NCI-H2081 (cell line): ENCODE measurements around the gene TMEM163.

Experiments used
- DNase-seq, 2 experiments: peaks; one replicate each; lab custom pipeline; 2025; lab: John Stamatoyannopoulos, UW

Gene TMEM163

DNA sequence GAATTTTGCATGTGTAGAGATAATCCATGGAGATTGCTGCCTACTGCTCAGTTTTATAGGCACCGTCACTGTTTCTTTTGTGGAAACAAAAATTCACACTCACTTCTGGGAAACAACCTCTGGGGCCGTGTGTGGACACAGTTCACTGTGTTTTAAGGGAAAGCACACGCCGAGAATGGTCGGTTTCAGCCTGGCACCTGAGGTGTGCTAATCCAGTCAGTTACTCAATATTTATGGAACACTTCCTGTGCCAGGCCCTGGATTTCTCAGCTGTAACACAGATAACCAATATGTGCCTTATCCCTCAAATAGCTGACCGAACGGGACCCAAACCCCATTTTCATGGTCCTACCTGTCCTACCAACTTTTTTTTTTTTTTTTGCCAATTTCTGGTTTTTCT, 285.3 kb downstream of the TMEM163 start:
- DNase-seq: no peak

GRCh38 chr2:134432435-134432883, 286.3 kb downstream of the TMEM163 start:
- DNase-seq: no peak

- DNase-seq: no peak
Measured at GRCh38 chr2:134431838-134432434, 286.9 kb downstream of the TMEM163 start.

- DNase-seq: no peak
Measured at GRCh38 chr2:134429886-134430285, 288.9 kb downstream of the TMEM163 start.

- DNase-seq: no peak
Measured at GRCh38 chr2:134426721-134427120, 292.1 kb downstream of the TMEM163 start.

- DNase-seq: no peak
Measured at GRCh38 chr2:134425724-134426496, 292.9 kb downstream of the TMEM163 start.

DNA sequence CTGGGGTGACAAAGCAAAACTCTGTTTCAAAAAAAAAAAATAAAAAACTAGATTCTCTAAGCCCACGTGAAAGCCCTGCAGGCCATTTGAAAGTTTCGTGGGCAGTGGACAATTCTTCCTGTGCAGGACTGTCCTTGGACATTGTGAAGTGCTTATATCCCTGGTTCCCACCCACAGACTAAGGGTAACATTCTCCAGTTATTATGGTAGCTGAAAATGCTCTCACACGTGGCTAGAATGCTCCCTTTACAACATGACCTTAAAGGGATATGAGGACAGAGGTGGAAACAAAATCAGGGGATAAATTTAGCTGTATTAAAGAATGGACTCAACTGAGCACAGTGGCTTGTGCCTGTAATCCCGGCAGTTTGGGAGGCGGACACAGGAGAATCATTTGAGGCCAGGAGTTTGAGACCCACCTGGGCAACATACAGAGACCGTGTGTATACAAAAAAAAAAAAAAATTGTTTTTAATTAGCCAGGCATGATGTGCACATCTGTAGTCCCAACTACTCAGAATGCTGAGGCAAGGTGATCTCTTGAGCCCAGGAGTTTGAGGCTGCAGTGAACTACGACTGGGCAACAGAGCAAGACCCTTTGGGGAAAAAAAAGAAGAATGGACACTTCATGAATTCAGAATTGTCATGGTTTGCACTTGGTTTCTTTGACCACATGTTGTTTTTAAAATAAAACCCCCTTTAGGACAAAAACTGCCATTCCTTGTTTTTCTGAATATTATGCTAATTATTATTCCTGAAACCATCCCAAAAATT, 297.1 kb downstream of the TMEM163 start:
- DNase-seq: no peak

DNA sequence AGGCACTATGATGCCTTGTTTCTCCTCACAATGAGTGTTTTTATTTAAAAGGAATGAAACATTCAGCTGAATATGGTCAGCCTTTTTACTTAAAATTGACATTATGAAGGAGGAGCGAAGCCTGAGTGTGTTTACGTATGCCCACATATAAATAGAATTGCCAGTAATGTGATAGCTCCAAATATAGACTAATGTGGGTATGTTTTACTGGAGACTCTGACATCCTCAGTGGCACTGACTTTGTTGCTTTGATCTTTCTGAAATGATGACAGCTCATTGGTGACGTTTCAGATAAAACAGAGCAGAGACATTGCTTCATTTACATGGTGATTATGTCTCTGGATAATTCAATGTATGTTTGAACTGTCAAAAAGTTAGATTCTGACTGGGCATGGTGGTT, 297.9 kb downstream of the TMEM163 start:
- no peak for DNase-seq

DNA sequence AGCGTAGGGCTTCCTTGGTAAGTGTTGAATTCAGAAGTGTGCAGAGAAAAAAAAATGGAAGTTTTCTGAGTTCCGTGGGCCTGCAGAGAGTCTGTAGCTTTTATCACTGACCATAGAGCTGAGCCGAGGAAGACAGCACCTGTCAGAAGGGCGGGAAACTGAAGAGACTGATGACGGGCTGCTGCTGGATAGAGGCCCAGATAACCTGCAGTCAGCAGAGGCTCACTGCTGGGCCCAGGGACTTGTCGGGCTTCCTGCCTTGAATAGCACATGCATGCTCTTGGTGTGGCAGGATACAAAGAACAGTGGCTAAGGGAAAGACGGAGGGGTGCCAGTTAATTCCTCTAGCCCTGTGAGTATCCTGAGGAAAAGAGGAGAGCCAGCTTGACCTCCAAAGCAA, 298.5 kb downstream of the TMEM163 start:
- DNase-seq: peak; percentile 4 to 65

DNA sequence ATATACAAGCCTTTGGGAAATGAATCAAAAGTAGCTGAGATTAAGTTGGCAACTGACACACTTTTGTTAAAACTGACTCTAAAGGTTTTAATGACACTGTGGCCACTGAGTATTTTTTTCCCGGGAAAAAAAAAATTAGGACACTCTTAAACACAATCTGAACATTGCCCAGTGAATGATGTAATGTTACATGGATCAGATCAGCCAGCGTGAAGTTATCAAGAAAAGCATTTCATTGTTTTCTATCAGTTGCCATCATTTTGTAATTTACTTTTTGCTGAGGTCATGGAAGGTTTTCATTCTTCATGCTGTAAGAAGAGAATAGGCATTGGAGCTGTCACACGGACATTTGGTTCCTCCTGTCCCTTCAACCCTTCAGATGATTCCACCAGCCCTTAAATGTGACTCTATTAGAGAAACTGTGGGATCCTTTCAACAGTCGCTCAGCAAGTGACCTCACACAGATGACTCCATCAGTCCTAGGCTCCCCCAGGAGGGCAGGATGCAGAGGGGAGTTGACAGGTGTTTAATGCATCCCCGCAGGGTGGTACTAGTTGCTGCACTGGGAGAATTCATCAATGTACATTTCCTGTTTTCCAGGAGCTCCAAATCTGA, 300.7 kb downstream of the TMEM163 start:
- no peak for DNase-seq

- no peak for DNase-seq
Measured at GRCh38 chr2:134416637-134417036, 302.2 kb downstream of the TMEM163 start.

DNA sequence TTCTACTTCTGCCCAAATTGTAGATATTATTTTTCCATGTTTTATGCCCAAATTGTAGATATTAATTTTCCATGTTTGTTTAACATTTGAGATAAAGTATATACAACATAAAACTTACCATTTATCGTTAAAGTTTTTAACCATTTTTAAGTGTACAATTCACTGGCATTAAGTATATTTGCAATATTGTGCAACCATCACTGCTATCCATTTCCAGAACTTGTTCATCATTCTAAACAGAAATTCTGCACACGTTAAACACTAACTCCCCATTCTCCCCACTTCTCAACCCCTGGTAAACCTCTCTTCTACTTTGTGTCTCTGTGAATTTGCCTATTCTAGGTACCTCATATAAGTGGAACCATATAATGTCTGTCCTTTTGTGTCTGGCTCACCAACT, 302.8 kb downstream of the TMEM163 start:
- no peak for DNase-seq

- no peak for DNase-seq
Measured at GRCh38 chr2:134413912-134414311, 304.9 kb downstream of the TMEM163 start.

GRCh38 chr2:134413430-134413829, 305.4 kb downstream of the TMEM163 start:
- no peak for DNase-seq

- DNase-seq: no peak
Measured at GRCh38 chr2:134412639-134412999, 306.2 kb downstream of the TMEM163 start.

DNA sequence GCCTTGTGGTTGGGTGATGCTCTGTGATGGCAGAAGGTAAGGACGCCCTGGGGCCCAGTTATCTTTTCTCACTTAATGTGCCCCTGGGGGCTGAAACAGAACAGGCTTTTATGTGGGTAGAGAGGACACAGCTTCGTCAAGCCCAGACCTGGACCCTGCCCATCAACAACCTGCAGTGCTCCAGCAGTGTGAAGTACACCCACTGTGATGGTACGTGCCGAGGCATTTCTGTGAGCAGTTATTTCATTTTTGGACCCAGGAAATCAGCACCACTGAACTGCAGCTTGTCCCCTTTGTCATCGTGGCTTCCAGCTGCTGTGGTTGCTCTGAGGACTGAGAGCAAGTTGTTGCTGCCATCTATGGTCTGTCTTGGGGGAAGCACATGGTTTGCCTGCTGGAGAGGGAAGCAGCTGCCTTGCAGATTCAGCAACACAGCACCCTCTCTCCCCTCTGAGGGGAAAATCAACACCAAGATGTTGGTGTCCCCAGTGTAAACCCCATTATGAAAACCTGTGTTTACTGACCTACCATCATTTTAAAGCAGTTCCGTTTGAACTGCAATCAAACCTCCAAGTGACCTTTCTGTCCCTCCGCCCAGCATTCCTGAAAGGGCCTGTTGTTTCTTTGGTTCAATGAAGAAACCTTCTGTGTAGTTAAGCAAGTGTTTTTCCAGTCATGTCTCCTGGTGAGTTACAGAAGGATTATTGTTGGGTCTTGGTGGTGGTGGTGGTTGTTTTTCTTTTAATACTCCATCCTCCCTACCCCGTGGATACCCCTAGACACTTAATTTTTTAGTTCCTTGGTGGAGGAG, 306.8 kb downstream of the TMEM163 start:
- DNase-seq: peak; percentile 71 to 89

GRCh38 chr2:134411279-134411827, 307.4 kb downstream of the TMEM163 start:
- peak in 1 of 2 experiments; percentile 60 for DNase-seq

GRCh38 chr2:134410831-134411231, 308.0 kb downstream of the TMEM163 start:
- no peak for DNase-seq

DNA sequence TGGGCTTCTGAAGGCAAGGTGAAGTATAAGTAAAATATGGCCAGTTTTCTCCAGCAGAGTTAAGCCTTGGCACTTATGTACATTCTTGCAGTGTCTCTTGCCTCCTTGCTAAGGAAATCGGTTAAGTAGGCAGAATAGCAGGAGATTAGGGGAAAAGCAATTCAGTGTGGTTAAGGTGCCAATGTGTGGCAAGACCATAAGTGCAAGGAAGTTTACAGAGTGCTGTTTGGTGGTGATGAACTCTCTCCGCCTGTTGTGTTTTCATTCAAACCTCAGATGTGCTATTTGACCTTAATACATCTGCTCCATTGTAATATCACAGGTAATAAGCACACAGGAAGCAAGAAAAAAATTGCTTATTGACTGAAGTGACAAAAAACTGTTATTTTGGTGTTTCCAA, 308.8 kb downstream of the TMEM163 start:
- DNase-seq: peak in 1 of 2 experiments; percentile 32

DNA sequence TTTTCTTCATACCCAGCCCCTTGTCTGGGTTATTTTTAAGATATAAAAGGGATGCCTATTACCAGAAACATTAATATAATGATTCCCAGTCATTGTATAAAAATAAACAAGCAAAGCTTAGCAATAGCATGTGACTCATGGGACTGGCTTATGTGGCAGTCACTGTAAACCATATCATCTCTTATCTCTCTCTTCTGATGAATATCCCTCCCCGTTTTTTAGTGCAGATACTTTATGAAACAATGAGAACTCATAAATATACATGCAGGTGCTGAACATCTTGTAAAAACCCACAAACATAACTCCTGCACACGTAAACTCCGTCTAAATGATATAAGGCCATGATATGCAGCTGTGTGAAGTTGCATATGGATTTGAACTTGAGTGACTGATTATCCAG, 310.0 kb downstream of the TMEM163 start:
- no peak for DNase-seq

GRCh38 chr2:134408386-134408785, 310.4 kb downstream of the TMEM163 start:
- no peak for DNase-seq
